GM21367 (cell line): Measurements from ENCODE around the gene TRDN.
"Not testable (repeated sequence)": the region's sequence is repeated elsewhere in the genome, so short reads cannot be mapped to it uniquely, and the experiment has no call there.

Experiments
- ATAC-seq: cut with Tn5 transposase; IDR thresholded peaks from one replicate; pipeline ENCODE4 v1.9.1; 2021; ENCODE audit not compliant: unreplicated experiment

TRDN gene

GRCh38 chr6:123316733-123317323 is 319.9 kb downstream of the TRDN start:
- no peak for ATAC-seq

- not testable (repeated sequence) for ATAC-seq
Observed at GRCh38 chr6:123314459-123314858, 322.3 kb downstream of the TRDN start.

GRCh38 chr6:123309130-123309529 is 327.6 kb downstream of the TRDN start:
- no peak for ATAC-seq

GRCh38 chr6:123306334-123306733 is 330.4 kb downstream of the TRDN start:
- ATAC-seq: no peak

- no peak for ATAC-seq
Observed at GRCh38 chr6:123295672-123296071, 341.1 kb downstream of the TRDN start.

- no peak for ATAC-seq
Observed at GRCh38 chr6:123295181-123295580, 341.6 kb downstream of the TRDN start.

- no peak for ATAC-seq
Observed at GRCh38 chr6:123288649-123289048, 348.1 kb downstream of the TRDN start.

- no peak for ATAC-seq
Observed at GRCh38 chr6:123276546-123276980, 360.2 kb downstream of the TRDN start.

- ATAC-seq: no peak
Observed at GRCh38 chr6:123263981-123264380, 372.8 kb downstream of the TRDN start.

- ATAC-seq: no peak
Observed at GRCh38 chr6:123240626-123241025, 396.1 kb downstream of the TRDN start.

GRCh38 chr6:123233336-123233735 is 403.4 kb downstream of the TRDN start:
- no peak for ATAC-seq

- not testable (repeated sequence) for ATAC-seq
Observed at GRCh38 chr6:123227789-123228188, 409.0 kb downstream of the TRDN start.

GRCh38 chr6:123226398-123226797 is 410.4 kb downstream of the TRDN start:
- no peak for ATAC-seq

GRCh38 chr6:123224077-123224476 is 412.7 kb downstream of the TRDN start:
- ATAC-seq: no peak

GRCh38 chr6:123223461-123223860 is 413.3 kb downstream of the TRDN start:
- ATAC-seq: no peak

GRCh38 chr6:123215211-123215610 is 421.5 kb downstream of the TRDN start:
- no peak for ATAC-seq

- no peak for ATAC-seq
Observed at GRCh38 chr6:123214433-123214832, 422.3 kb downstream of the TRDN start.

GRCh38 chr6:123213921-123214320 is 422.8 kb downstream of the TRDN start:
- ATAC-seq: no peak

GRCh38 chr6:123211777-123212545 is 424.8 kb downstream of the TRDN start:
- no peak for ATAC-seq

GRCh38 chr6:123210645-123211044 is 426.1 kb downstream of the TRDN start:
- no peak for ATAC-seq

GRCh38 chr6:123207967-123208510 is 428.7 kb downstream of the TRDN start:
- no peak for ATAC-seq

GRCh38 chr6:123203928-123204327 is 432.8 kb downstream of the TRDN start:
- ATAC-seq: no peak
